Smooth muscle cell (in vitro differentiated cells): Measurements from ENCODE around the gene RBM47. TPM values are rescaled to one million over a fixed set of nuclear protein-coding genes. Genes with fewer than 3 reads are reported as not detected.

Experiments
- DNase-seq: peaks from one replicate; lab custom pipeline; 2025; ENCODE audit not compliant: unreplicated experiment; lab: John Stamatoyannopoulos, UW
- H2AFZ ChIP-seq: fragments of 200-600 bp; sonication (generic); 2 replicates; pipeline ENCODE4 v1.6.0; 2016; ENCODE audit warnings: antibody characterized with exemption, low read depth, mild to moderate bottlenecking
- H3F3A ChIP-seq: fragments of 200-600 bp; sonication (generic); 2 replicates; pipeline ENCODE4 v1.6.0; 2017; ENCODE audit warnings: antibody characterized with exemption, low read depth
- H3K27ac ChIP-seq: fragments of 200-600 bp; sonication (generic); 2 replicates; pipeline ENCODE4 v1.5.1; 2016; ENCODE audit warnings: low read depth, mild to moderate bottlenecking
- H3K27me3 ChIP-seq: fragments of 200-600 bp; sonication (generic); 2 replicates; pipeline ENCODE4 v1.6.1; 2016; ENCODE audit warnings: low read depth, mild to moderate bottlenecking
- H3K36me3 ChIP-seq: fragments of 200-600 bp; sonication (generic); 2 replicates; pipeline ENCODE4 v1.5.1; 2016; ENCODE audit warnings: low read depth
- H3K4me1 ChIP-seq: fragments of 200-600 bp; sonication (generic); 2 replicates; pipeline ENCODE4 v1.5.1; 2016; ENCODE audit warnings: low read depth
- H3K4me2 ChIP-seq: fragments of 200-600 bp; sonication (generic); 2 replicates; pipeline ENCODE4 v1.6.0; 2016; ENCODE audit warnings: mild to moderate bottlenecking
- H3K4me3 ChIP-seq: fragments of 200-600 bp; sonication (generic); 2 replicates; pipeline ENCODE4 v1.5.1; 2016; ENCODE audit warnings: mild to moderate bottlenecking
- H3K79me2 ChIP-seq: fragments of 200-600 bp; sonication (generic); 2 replicates; pipeline ENCODE4 v1.6.0; 2016; ENCODE audit warnings: low read depth, mild to moderate bottlenecking
- H3K9ac ChIP-seq: fragments of 200-600 bp; sonication (generic); 2 replicates; pipeline ENCODE4 v1.6.0; 2016; ENCODE audit warnings: low read depth
- H3K9me3 ChIP-seq: fragments of 200-600 bp; sonication (generic); replicated peaks from 2 replicates; pipeline ENCODE4 v1.5.1; 2016; ENCODE audit warnings: low read depth
- H4K20me1 ChIP-seq: fragments of 200-600 bp; sonication (generic); 2 replicates; pipeline ENCODE4 v1.6.0; 2016; ENCODE audit warnings: low read depth
- CTCF ChIP-seq: fragments of 200-600 bp; sonication (generic); IDR thresholded peaks from 2 replicates; pipeline ENCODE4 v1.5.1; 2017; ENCODE audit warnings: borderline replicate concordance, mild to moderate bottlenecking, antibody characterized with exemption; ENCODE audit not compliant: insufficient read depth, poor library complexity, severe bottlenecking
- WGBS: methylation state at CpG from one replicate; pipeline ENCODE4 v1.1.7; 2016; ENCODE audit warnings: low lambda C conversion rate; 5-methylcytosine and 5-hydroxymethylcytosine counted together
- polyA plus RNA-seq: library from polyadenylated mRNA; unstranded; fragments of >200 nt; fragmentation: Nextera tagmentation; extraction: Ambion mirVana; gene quantifications from 2 replicates; pipeline ENCODE4 v1.2.1, GENCODE V29; 2016
- total RNA-seq: library from RNA; depleted of rRNA; stranded (reverse); fragments of >200 nt; gene quantifications from 2 replicates; pipeline ENCODE4 v1.2.3, GENCODE V29; 2014

The RBM47 gene
- total and polyA plus RNA-seq, 2 experiments from 2014 or later, result 3.4 to 5.5 TPM

- TF ChIP-seq CTCF, result no peak
- no peak overlapping the region for H3K9ac ChIP-seq
- H3F3A ChIP-seq, result peaks cover 5% of the 10 kb centered on the region
- no peaks in the 10 kb centered on the region for H3K36me3 ChIP-seq
- H3K27ac ChIP-seq, result no peak overlapping the region
- no peak for DNase-seq
- H4K20me1 ChIP-seq, result no peaks in the 10 kb centered on the region
- H3K4me3 ChIP-seq, result no peak overlapping the region
- no peaks in the 10 kb centered on the region for H3K79me2 ChIP-seq
- H3K9me3 ChIP-seq, result no peaks in the 10 kb centered on the region
- H3K4me2 ChIP-seq, result no peak overlapping the region
- no peaks in the 10 kb centered on the region for H3K27me3 ChIP-seq
- H3K4me1 ChIP-seq, result peaks cover 21% of the 10 kb centered on the region
- WGBS, result 96% methylated on average over 8 of the region's 9 CpGs
- H2AFZ ChIP-seq, result no peak overlapping the region
Observed at GRCh38 chr4:40583850-40584439, 45.7 kb downstream of the RBM47 start.

GRCh38 chr4:40582413-40582812 is 47.3 kb downstream of the RBM47 start:
- H3K9ac ChIP-seq, result no peak overlapping the region
- peaks cover 15% of the 10 kb centered on the region for H3F3A ChIP-seq
- no peak overlapping the region for H3K27ac ChIP-seq
- H3K4me3 ChIP-seq, result no peak overlapping the region
- no peak for DNase-seq
- H3K4me2 ChIP-seq, result no peak overlapping the region
- no peaks in the 10 kb centered on the region for H4K20me1 ChIP-seq
- no peaks in the 10 kb centered on the region for H3K27me3 ChIP-seq
- WGBS, result 81% methylated on average over 7 of the region's 7 CpGs
- H3K79me2 ChIP-seq, result no peaks in the 10 kb centered on the region
- H3K36me3 ChIP-seq, result no peaks in the 10 kb centered on the region
- H2AFZ ChIP-seq, result no peak overlapping the region
- TF ChIP-seq CTCF, result no peak
- no peaks in the 10 kb centered on the region for H3K9me3 ChIP-seq
- H3K4me1 ChIP-seq, result peaks cover 19% of the 10 kb centered on the region

GRCh38 chr4:40581254-40582140 is 48.2 kb downstream of the RBM47 start:
- no peak overlapping the region for H3K9ac ChIP-seq
- no peak overlapping the region for H3K4me2 ChIP-seq
- no peaks in the 10 kb centered on the region for H4K20me1 ChIP-seq
- peaks cover 12% of the 10 kb centered on the region for H3F3A ChIP-seq
- no peak overlapping the region for H3K4me3 ChIP-seq
- no peak for DNase-seq
- WGBS, result 88% methylated on average over 15 of the region's 15 CpGs
- no peaks in the 10 kb centered on the region for H3K27me3 ChIP-seq
- no peaks in the 10 kb centered on the region for H3K36me3 ChIP-seq
- peaks cover 23% of the 10 kb centered on the region for H3K4me1 ChIP-seq
- H2AFZ ChIP-seq, result no peak overlapping the region
- H3K9me3 ChIP-seq, result no peaks in the 10 kb centered on the region
- H3K27ac ChIP-seq, result no peak overlapping the region
- TF ChIP-seq CTCF, result no peak
- no peaks in the 10 kb centered on the region for H3K79me2 ChIP-seq
